K562 (cell line): ENCODE measurements around the gene CAPZB. TPM values are rescaled to one million over a fixed set of nuclear protein-coding genes. Genes with fewer than 3 reads are reported as not detected.
A peak's percentile ranks its signal among the peaks of the same experiment; 100 is the strongest.

Experiments used
- ATAC-seq: fragments of 200-7000 bp; cut with Tn5 transposase; 3 replicates; pipeline ENCODE4 v1.9.1; 2020; ENCODE audit warnings: moderate library complexity
- BruUV-seq: library from RNA; stranded (reverse); fragments of 400-500 nt; replicated peaks from 2 replicates; lab custom pipeline; 2021; lab: Mats Ljungman, UMichigan
- CTCF ChIA-PET: fragments of 300-600 bp; formaldehyde crosslinking; extraction: SDS; loops from one replicate; lab custom pipeline; 2021; ENCODE audit warnings: low intra/inter-chr PET ratio; lab: Yijun Ruan, JAX
- POLR2A ChIA-PET: fragments of 300-600, 350-650 bp; sonication (Branson Sonifier 250); formaldehyde crosslinking; extraction: SDS; loops from one replicate; lab custom pipeline; 2021; ENCODE audit warnings: antibody characterized with exemption, inconsistent platforms; lab: Yijun Ruan, JAX
- DNase-seq, 4 experiments: peaks; one replicate each; pipeline versions ENCODE4 v3.0.0 to v3.0.0-alpha.2; 2011 to 2018; ENCODE audit warnings: low spot score in 3 of 4, mixed read lengths in 3 of 4; ENCODE audit errors: extremely low read depth in 1 of 4
- FAIRE-seq: peaks from 2 replicates; lab custom pipeline; 2011; peaks lifted over from hg19 to GRCh38; lab: Jason Lieb, UNC
- H2AFZ ChIP-seq: 2 replicates; pipeline ENCODE4 v1.6.0; 2011; ENCODE audit warnings: low read depth, low read length, control low read depth, inconsistent platforms
- H3K27ac ChIP-seq: fragments of 200-600 bp; 3 replicates; pipeline ENCODE4 v1.8.0; 2011; ENCODE audit warnings: low read depth, mild to moderate bottlenecking, control low read depth, inconsistent platforms, low read length, moderate library complexity, mixed read lengths; ENCODE audit errors: extremely low read depth
- H3K27me3 ChIP-seq, 2 experiments: fragments of 300-600 bp in 1 of 2; 2 replicates in 1 of 2; 3 replicates in 1 of 2; pipeline versions ENCODE4 v1.6.0 to v1.8.0; 2011; ENCODE audit warnings: inconsistent platforms in 2 of 2, low read length in 2 of 2, mild to moderate bottlenecking in 1 of 2, mixed read lengths in 1 of 2, moderate library complexity in 1 of 2; ENCODE audit not compliant: control insufficient read depth in 2 of 2, insufficient read depth in 2 of 2
- H3K36me3 ChIP-seq: fragments of 300-600 bp; 3 replicates; pipeline ENCODE4 v1.8.0; 2011; ENCODE audit warnings: mild to moderate bottlenecking, low read length, inconsistent platforms; ENCODE audit not compliant: control insufficient read depth, insufficient read depth
- H3K4me1 ChIP-seq, 2 experiments: fragments of 200-600 bp in 1 of 2; replicated peaks in 1 of 2; 2 replicates in 1 of 2; 3 replicates in 1 of 2; pipeline versions ENCODE4 v1.5.1 to v1.8.0; 2011; ENCODE audit warnings: inconsistent platforms in 2 of 2, low read length in 2 of 2, mild to moderate bottlenecking in 1 of 2, mixed read lengths in 1 of 2, moderate library complexity in 1 of 2; ENCODE audit not compliant: control insufficient read depth in 2 of 2, insufficient read depth in 2 of 2
- H3K4me2 ChIP-seq: 2 replicates; pipeline ENCODE4 v1.6.1; 2011; ENCODE audit warnings: low read length, control low read depth, inconsistent platforms, mixed read lengths; ENCODE audit not compliant: insufficient read depth
- H3K4me3 ChIP-seq: fragments of 200-600 bp; sonication (generic), shearing (Covaris generic); 2 replicates; pipeline ENCODE4 v1.5.1; 2016; ENCODE audit warnings: control low read depth, inconsistent platforms
- H3K79me2 ChIP-seq: fragments of 200-600 bp; 3 replicates; pipeline ENCODE4 v1.8.0; 2011; ENCODE audit warnings: low read length, inconsistent platforms; ENCODE audit not compliant: control insufficient read depth, insufficient read depth
- H3K9ac ChIP-seq, 2 experiments: 2 replicates each; pipeline versions ENCODE4 v1.6.0 to v1.6.1; 2011; ENCODE audit warnings: low read depth in 2 of 2, low read length in 2 of 2, control low read depth in 1 of 2, inconsistent platforms in 1 of 2, mild to moderate bottlenecking in 1 of 2, mixed read lengths in 1 of 2; ENCODE audit not compliant: insufficient read depth in 1 of 2
- H3K9me1 ChIP-seq: one replicate; pipeline ENCODE4 v1.6.0; 2011; ENCODE audit warnings: inconsistent platforms, mild to moderate bottlenecking, low read length, moderate library complexity; ENCODE audit not compliant: control insufficient read depth, insufficient read depth
- H3K9me3 ChIP-seq: replicated peaks from 2 replicates; pipeline ENCODE4 v1.5.1; 2011; ENCODE audit warnings: low read depth, low read length, inconsistent platforms; ENCODE audit not compliant: control insufficient read depth, insufficient read depth
- H4K20me1 ChIP-seq: replicated peaks from 2 replicates; pipeline ENCODE4 v1.6.1; 2011; ENCODE audit warnings: low read length, inconsistent platforms, mixed read lengths; ENCODE audit not compliant: control insufficient read depth, insufficient read depth
- ETV6 ChIP-seq, 3 experiments: fragments of 150-350 bp in 1 of 3; sonication (generic) in 1 of 3; formaldehyde crosslinking in 1 of 3; IDR thresholded peaks; 2 replicates each; pipeline versions ENCODE4 v1.6.1 to v1.8.0; 2014 to 2022; ENCODE audit warnings: borderline replicate concordance in 2 of 3, low read depth in 2 of 3, antibody characterized with exemption in 1 of 3, low read length in 1 of 3, mild to moderate bottlenecking in 1 of 3, missing genetic modification reagents in 1 of 3
- HSF4 ChIP-seq: fragments of 250-450 bp; sonication (Bioruptor Pico); IDR thresholded peaks from 2 replicates; pipeline ENCODE4 v2.1.2; 2022; ENCODE audit warnings: mild to moderate bottlenecking, moderate library complexity, borderline replicate concordance
- PURB ChIP-seq: sonication (generic); formaldehyde crosslinking; IDR thresholded peaks from 2 replicates; pipeline ENCODE4 v1.9.0; 2021; ENCODE audit warnings: low read depth, mild to moderate bottlenecking, missing genetic modification reagents
- ZNF121 ChIP-seq: sonication (generic); formaldehyde crosslinking; conservative IDR thresholded peaks from 2 replicates; pipeline ENCODE4 v1.8.0; 2022; ENCODE audit warnings: missing genetic modification reagents
- ZNF232 ChIP-seq: sonication (generic); formaldehyde crosslinking; IDR thresholded peaks from 2 replicates; pipeline ENCODE4 v1.8.0; 2022; ENCODE audit warnings: mild to moderate bottlenecking, missing genetic modification reagents
- ZNF780A ChIP-seq: fragments of 250-450 bp; sonication (Bioruptor Pico); IDR thresholded peaks from 2 replicates; pipeline ENCODE4 v1.5.0; 2021; ENCODE audit warnings: mild to moderate bottlenecking
- WGBS: fragments of 100-300 bp; shearing (Covaris generic); methylation state at CpG from one replicate; pipeline ENCODE4 v1.1.6; 2016; ENCODE audit warnings: low coverage, mixed read lengths; ENCODE audit not compliant: insufficient coverage; ENCODE audit errors: missing lambda C conversion rate; 5-methylcytosine and 5-hydroxymethylcytosine counted together
- in situ Hi-C: fragments of 300-500 bp; cut with MboI; formaldehyde crosslinking; loops from 4 replicates; pipeline ENCODE4 v1.15.0; 2018; ENCODE audit warnings: inconsistent platforms, mixed read lengths
- intact Hi-C: fragments of 100-400 bp; cut with micrococcal nuclease; formaldehyde crosslinking; loops from 2 replicates; pipeline ENCODE4 v1.14.2; 2022
- polyA plus RNA-seq, 8 experiments: library from polyadenylated mRNA; depleted of rRNA in 4 of 8; stranded (reverse) in 5 of 8; unstranded in 3 of 8; fragments of >200 nt; fragmentation: Nextera tagmentation in 2 of 8; fragmentation: Illumina TruSeq in 1 of 8; extraction: Ambion mirVana in 2 of 8; extraction: Trizol in 1 of 8; gene quantifications; 2 replicates each; pipeline versions ENCODE4 v1.2.1 to v1.2.3, GENCODE V29; 2011 to 2014; ENCODE audit warnings: inconsistent platforms in 1 of 8, missing spikeins in 1 of 8
- total RNA-seq, 7 experiments: library from RNA; depleted of rRNA in 6 of 7; stranded (reverse); fragments of >200 nt in 6 of 7; fragmentation: Illumina TruSeq in 2 of 7; extraction: Trizol in 2 of 7; gene quantifications; 2 replicates each; pipeline versions ENCODE4 v1.2.1 to v1.2.3, GENCODE V29; 2011 to 2021; ENCODE audit warnings: low replicate concordance in 1 of 7

Gene CAPZB
- total and polyA plus RNA-seq, 9 of the 15 experiments (the other 6 are each of a cell fraction or from before 2014, with no cell fraction given) = 57.6 to 297 (median 125) TPM

DNA sequence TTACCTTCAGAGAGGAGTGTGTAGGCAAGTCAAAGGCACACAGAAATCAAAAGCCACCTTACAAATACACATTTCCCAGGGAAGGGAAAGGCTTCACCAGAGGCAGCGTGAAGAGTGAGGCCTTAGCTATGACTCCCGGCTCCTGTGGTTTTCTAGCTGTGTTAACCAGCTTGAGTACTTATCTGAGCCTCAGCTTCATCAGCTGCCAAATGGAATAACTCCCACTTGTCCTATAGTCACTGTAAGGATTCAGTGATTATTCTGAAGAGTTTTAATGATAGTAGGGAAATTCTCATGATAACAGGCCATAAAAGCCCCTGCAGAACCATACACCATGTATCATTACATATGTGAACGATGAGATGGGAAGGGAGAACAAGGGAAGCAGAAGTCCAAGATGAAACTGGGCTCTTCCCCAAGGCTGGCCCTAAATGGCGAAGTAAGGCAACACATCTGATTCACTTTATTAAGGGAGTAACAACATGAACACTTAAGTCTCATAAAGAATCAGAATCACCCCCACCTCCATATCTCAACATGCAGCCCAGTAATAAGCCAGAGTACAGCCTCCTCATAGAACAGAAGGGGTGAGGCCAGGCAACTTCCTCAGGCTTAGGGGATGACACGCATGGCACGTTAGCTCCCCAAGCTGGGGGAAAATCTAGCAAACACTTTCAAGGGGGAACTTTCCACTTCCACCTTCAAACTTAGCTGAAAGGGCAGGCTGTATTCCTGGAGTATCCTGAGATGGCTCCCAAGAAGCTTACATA is 109.5 kb downstream of the CAPZB start:
- peaks cover 60% of the 10 kb centered on the region for H3K36me3 ChIP-seq
- H3K4me2 ChIP-seq = no peak overlapping the region
- 87% methylated on average over 6 of the region's 6 CpGs for WGBS
- POLR2A ChIA-PET = interaction anchor here (0.6 to 1.6 kb wide), 4 partner anchors 9 to 301 kb away, joined by 3 to 6 read pairs (median 3); no protein-coding TSS in a partner anchor
- H3K9ac ChIP-seq = no peak overlapping the region
- TF ChIP-seq ZNF232 (no peak), PURB (CRISPR knock-in tag) (no peak), HSF4 (no peak), ZNF121 (CRISPR knock-in tag) (no peak), ETV6 (IDR thresholded peaks at IDR 0.05; ENCODE audit: borderline replicate concordance in 1 of 2, low read depth in 2 of 2, low read length in 1 of 2) (no peak), ETV6 (CRISPR knock-in tag; IDR thresholded peaks at IDR 0.05; ENCODE audit: borderline replicate concordance) (no peak), ZNF780A (CRISPR knock-in tag) (no peak)
- in situ Hi-C loops (no loop called here), intact Hi-C loops (no loop called here)
- no peaks in the 10 kb centered on the region for H3K27me3 ChIP-seq
- no peaks in the 10 kb centered on the region for H3K79me2 ChIP-seq
- H2AFZ ChIP-seq = no peak overlapping the region
- CTCF ChIA-PET = no interaction called here
- DNase-seq (no peak), ATAC-seq (no peak), FAIRE-seq (peak; percentile 32)
- BruUV-seq = no TSS peak
- peaks cover 0 to 3% of the 10 kb centered on the region in 2 experiments; a peak in 2 of 5 replicates for H3K4me1 ChIP-seq
- H4K20me1 ChIP-seq = peaks cover 4% of the 10 kb centered on the region
- no peaks in the 10 kb centered on the region for H3K9me3 ChIP-seq
- no peaks in the 10 kb centered on the region for H3K9me1 ChIP-seq
- no peak overlapping the region for H3K4me3 ChIP-seq
- no peak overlapping the region for H3K27ac ChIP-seq
